ENCODE data around the gene RPGRIP1.

The RPGRIP1 gene

GRCh38 chr14:21258889-21259787 lies 20.7 kb upstream of the RPGRIP1 start:
- DNase-seq (ENCODE audit: low read depth), result no peak
- no peak for TF ChIP-seq CTCF (IDR thresholded peaks at IDR 0.05; ENCODE audit: insufficient read depth, low read depth, low read length, missing control alignments)
- H3K4me3 ChIP-seq (ENCODE audit: low read length), result no peak overlapping the region

- no peak for DNase-seq (ENCODE audit: low read depth)
- no peak overlapping the region for H3K4me3 ChIP-seq (ENCODE audit: low read length)
- no peak for TF ChIP-seq CTCF (IDR thresholded peaks at IDR 0.05; ENCODE audit: insufficient read depth, low read depth, low read length, missing control alignments)
These were observed 18.1 kb upstream of the RPGRIP1 start for GRCh38 chr14:21261824-21262223.

GRCh38 chr14:21262410-21262809 lies 17.5 kb upstream of the RPGRIP1 start:
- no peak for TF ChIP-seq CTCF (IDR thresholded peaks at IDR 0.05; ENCODE audit: insufficient read depth, low read depth, low read length, missing control alignments)
- H3K4me3 ChIP-seq (ENCODE audit: low read length), result no peak overlapping the region
- no peak for DNase-seq (ENCODE audit: low read depth)

GRCh38 chr14:21263284-21264024 lies 16.4 kb upstream of the RPGRIP1 start:
- no peak for DNase-seq (ENCODE audit: low read depth)
- H3K4me3 ChIP-seq (ENCODE audit: low read length), result peak overlapping the region; percentile 9
- no peak for TF ChIP-seq CTCF (IDR thresholded peaks at IDR 0.05; ENCODE audit: insufficient read depth, low read depth, low read length, missing control alignments)

- no peak for TF ChIP-seq CTCF (IDR thresholded peaks at IDR 0.05; ENCODE audit: insufficient read depth, low read depth, low read length, missing control alignments)
- peak; percentile 79 for DNase-seq (ENCODE audit: low read depth)
- H3K4me3 ChIP-seq (ENCODE audit: low read length), result peak overlapping the region; percentile 9
These were observed 15.7 kb upstream of the RPGRIP1 start for GRCh38 chr14:21264025-21264801.

GRCh38 chr14:21267431-21267845 lies 12.4 kb upstream of the RPGRIP1 start:
- no peak for TF ChIP-seq CTCF (IDR thresholded peaks at IDR 0.05; ENCODE audit: insufficient read depth, low read depth, low read length, missing control alignments)
- peak overlapping the region; percentile 76 for H3K4me3 ChIP-seq (ENCODE audit: low read length)
- DNase-seq (ENCODE audit: low read depth), result no peak
